HG03039 (cell line): Measurements from ENCODE around the gene RADIL.
"Not testable (repeated sequence)": the region's sequence is repeated elsewhere in the genome, so short reads cannot be mapped to it uniquely, and the experiment has no call there.

ENCODE experiments used
- ATAC-seq: cut with Tn5 transposase; IDR thresholded peaks from one replicate; pipeline ENCODE4 v1.9.1; 2021; ENCODE audit warnings: mild to moderate bottlenecking, moderate library complexity; ENCODE audit not compliant: unreplicated experiment

RADIL gene

GRCh38 chr7:4809666-4810065, 73.8 kb downstream of the RADIL start:
- ATAC-seq = no peak

- ATAC-seq = no peak
Measured at GRCh38 chr7:4809091-4809591, 74.4 kb downstream of the RADIL start.

- no peak for ATAC-seq
Measured at GRCh38 chr7:4808565-4808964, 75.0 kb downstream of the RADIL start.

- ATAC-seq = no peak
Measured at GRCh38 chr7:4808026-4808425, 75.5 kb downstream of the RADIL start.

GRCh38 chr7:4807598-4808016, 75.9 kb downstream of the RADIL start:
- ATAC-seq = no peak

GRCh38 chr7:4806983-4807597, 76.4 kb downstream of the RADIL start:
- no peak for ATAC-seq

- ATAC-seq = no peak
Measured at GRCh38 chr7:4805984-4806300, 77.6 kb downstream of the RADIL start.

DNA sequence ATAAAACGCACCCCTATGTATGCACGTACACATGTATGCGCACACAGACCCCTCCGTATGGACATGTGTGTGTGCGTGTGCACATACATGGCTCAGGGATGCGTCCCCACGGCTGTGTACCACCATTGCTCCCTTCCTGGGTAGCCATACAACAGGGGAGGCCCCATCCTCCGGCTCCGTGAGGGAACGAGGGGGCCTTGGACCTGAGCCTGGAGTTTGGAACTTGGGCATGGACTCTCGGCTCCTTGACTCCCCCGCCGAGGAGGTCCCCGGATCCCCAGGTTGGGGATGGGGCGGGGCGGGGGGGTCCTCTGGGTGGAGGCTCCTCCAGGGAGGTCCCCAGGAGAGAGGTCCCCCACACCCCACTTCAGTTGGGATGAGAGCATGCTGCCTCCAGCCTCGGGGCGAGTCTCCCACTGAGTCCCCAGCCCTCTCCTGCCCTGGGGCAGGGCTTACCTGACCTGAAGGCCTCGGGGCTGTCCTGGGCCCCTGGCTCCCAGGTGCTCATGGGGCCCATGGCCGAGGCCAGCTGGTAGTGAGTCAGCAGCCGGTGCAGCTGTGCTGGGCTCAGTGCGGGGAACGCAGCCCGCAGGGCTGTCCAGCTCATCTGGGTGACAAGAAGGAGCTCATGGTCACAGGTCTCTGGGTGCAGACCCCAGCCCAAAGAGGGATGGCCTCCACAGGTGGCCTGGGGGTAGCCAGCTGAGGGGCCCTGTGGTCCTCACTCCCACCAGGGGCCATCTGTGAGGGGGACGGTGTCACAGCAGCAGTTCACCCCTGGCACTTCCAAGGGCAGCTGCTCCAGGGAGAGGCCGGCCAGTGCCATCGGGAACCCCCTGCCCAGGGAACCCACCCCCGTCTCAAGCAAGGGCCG, 78.2 kb downstream of the RADIL start:
- no peak for ATAC-seq

DNA sequence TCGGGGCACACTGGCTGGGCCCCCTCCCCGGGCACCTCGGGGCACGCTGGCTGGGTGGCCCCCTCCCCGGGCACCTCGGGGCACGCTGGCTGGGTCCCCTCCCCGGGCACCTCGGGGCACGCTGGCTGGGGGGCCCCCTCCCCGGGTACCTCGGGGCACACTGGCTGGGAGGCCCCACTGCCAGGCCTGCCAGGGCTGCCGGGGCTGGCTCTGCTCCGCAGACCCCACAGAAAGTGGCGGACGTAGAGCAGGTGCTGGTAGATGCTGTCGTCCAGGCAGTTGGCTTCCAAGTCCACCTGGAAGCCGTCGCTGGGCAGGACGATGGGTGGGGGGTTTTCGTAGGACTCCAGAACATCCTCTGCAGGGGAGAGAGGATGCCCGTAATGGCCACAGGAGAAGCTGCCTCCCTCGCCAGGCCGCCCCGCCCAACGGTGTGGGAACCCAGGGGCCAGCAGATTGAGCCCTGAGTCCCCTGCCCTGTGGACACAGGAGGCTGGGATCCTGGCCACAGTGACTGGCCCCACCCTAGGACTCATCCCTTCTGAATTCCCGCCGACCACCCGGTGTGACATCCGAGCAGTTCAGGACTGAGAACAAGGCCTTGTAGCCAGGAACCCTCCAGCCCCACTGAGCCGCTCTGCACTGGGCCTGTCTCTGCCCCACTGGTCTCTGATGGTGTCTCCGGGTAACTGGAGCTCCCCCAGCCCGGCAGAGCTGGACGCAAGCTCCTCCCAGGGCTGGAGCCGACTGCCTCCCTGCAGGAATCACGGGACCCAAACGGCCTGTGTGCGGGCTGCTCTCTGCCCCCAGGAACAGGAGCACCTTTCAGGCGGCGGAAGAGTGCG, 79.9 kb downstream of the RADIL start:
- ATAC-seq = no peak

DNA sequence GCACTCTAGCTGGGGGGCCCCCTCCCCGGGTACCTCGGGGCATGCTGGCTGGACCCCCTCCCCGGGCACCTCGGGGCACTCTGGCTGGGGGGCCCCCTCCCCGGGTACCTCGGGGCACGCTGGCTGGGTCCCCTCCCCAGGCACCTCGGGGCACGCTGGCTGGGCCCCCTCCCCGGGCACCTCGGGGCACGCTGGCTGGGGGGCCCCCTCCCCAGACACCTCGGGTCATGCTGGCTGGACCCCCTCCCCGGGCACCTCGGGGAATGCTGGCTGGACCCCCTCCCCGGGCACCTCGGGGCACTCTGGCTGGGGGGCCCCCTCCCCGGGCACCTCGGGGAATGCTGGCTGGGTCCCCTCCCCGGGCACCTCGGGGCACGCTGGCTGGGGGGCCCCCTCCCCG, 80.9 kb downstream of the RADIL start:
- not testable (repeated sequence) for ATAC-seq

GRCh38 chr7:4801839-4802231, 81.7 kb downstream of the RADIL start:
- ATAC-seq = no peak

- no peak for ATAC-seq
Measured at GRCh38 chr7:4800926-4801838, 82.3 kb downstream of the RADIL start.

DNA sequence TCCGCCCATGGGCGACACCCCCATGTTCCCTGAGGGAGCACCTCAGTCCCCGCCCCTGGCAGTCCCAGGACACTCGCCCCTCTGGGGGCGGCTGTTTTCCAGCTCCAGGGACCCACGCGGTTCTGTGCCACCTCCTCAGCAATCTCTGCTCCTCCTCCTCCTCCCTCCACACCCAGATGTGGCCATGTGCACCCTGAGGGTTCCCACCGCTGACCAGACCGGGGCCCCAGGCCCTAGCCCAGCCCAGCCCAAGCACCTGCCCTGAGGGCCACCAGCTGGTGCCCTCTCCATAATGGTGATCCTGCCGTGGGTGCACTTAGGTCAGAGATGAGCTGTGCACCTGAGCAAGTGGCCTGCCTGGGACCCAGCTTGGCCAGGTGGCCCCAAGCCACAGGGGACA, 83.0 kb downstream of the RADIL start:
- no peak for ATAC-seq

DNA sequence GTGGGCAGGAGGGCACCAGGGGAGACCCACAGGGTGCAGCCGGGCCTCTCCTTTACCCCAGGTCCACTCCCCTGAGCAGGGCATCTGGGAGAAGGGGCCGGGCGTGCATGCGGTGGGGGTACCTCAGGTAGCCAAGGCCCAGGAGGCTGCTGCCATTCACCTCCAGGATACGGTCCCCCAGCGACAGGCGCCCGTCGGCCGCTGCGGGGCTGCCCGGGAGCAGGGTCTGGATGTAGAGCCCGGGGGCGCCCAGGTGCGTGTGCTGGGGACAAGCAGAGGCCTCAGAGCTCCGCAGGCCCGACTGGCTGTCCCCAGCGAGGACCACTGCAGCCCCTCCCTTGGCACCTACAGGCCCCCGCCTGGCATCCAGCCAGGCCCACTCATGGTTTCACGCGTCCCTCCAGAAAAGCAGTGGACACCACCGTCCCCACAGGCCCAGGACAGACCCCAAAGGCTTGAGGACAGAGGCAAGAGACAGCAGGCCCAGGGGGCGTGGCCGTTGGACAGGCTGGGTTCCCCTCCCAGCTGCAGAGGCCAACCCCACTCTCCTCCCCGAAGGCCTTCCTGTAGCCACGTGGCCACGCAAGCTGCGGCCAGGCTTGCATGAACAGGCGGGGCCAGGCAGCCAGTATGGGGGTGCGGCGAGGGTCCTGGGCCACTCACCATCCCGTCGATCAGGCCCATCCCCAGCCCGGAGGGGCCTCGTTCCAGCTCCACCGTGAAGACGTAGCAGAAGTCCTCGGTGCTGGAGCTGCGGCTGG, 83.8 kb downstream of the RADIL start:
- no peak for ATAC-seq

- no peak for ATAC-seq
Measured at GRCh38 chr7:4798706-4799235, 84.7 kb downstream of the RADIL start.

DNA sequence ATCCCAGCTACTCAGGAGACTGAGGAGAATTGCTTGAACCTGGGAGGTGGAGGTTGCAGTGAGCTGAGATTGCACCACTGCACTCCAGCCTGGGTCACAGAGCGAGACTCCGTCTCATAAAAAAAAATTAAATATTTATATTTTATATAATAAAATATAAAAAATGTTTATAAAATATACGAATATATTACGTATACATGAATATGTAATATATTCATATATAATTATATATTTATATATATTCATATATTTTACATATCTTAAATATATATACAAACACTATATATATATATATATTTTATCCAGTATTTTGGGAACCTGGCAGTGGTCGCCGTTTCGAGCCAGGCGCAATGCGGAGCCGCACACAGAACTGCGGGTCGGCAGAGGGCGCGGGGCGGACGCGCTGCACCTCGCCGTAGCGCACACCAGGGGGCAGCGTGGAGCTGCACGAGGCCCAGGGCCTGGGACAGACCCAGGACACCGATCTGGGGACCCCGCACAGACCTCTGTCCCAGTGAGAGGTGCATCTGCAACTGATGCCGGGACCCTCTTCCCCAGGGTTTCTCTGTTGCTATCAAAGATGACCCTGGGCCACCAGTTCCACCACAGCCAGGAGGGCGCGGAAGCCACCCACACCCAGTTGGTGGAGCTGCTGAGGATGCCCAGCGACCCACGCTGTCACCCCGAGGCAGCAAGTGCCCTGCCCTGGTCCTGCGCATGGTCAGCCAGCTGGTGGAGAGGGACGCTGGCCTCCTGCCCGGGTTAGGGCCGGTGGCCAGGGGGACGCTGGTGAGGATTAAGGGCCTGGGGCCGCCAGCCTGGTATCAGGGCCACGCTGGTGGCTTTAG, 85.4 kb downstream of the RADIL start:
- peak; percentile 61 for ATAC-seq

DNA sequence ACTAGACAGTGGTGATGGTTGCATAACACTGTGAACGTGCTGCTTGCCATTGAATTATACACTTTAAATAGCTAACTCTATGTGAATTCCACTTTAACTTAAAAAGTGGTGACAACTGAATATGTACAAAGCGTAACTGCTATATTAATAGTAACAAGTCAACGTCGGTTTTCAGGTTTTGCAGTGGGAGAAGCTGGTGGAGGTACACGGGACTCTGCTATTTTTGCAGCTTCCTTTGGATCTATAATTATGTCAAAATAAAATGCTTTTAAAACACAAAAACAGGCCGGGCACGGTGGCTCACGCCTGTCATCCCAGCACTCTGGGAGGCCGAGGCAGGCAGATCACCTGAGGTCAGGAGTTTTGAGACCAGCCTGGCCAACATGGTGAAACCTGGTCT, 87.1 kb downstream of the RADIL start:
- ATAC-seq = no peak

DNA sequence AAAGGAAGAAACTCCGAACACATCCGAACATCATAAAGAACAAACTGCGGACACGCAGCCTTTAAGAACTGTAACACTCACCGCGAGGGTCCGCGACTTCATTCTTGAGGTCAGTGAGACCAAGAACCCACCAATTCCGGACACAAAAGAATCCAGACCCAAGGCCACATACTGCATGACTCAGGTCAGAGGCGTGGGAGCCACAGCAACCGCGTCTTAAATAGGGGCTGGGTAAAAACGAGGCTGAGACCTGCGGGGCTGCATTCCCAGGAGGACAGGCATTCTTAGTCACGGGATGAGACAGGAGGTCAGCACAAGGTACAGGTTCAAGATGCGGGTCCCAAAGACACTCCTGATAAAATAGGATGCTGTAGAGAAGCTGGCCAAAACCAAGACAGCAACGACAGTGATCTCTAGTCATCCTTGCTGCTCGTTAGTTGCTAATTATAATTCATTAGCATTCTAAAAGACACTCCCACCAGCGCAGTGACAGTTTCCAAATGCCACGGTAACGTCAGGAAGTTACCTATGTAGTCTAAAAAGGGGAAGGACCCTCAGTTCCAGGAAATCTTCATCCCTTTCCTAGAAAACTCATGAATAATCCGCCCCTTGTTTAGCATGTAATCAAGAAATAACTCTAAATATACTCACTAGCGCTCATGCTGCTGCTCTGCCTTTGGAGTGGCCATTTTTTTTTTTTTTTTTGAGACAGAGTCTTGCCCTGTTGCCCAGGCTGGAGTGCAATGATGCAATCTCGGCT, 88.7 kb downstream of the RADIL start:
- ATAC-seq = no peak
